ENCODE data around the gene PSMD4.

The PSMD4 gene

GRCh38 chr1:151222130-151222529 is 32.4 kb upstream of the PSMD4 start:
- in situ Hi-C loops (cut with HindIII; ENCODE audit: low sequenced_read_pairs), result no loop called here
- no peak for DNase-seq (ENCODE audit: low read depth)

GRCh38 chr1:151235235-151235634 is 19.3 kb upstream of the PSMD4 start:
- in situ Hi-C loops (cut with HindIII; ENCODE audit: low sequenced_read_pairs), result no loop called here
- H3K4me3 ChIP-seq (ENCODE audit: low read depth, low read length), result no peak overlapping the region
- DNase-seq (ENCODE audit: low read depth), result no peak
- no peak for TF ChIP-seq CTCF (IDR thresholded peaks at IDR 0.05; ENCODE audit: low read depth, low read length, missing control alignments)

More at GRCh38 chr1:151222130-151222529, 32.4 kb upstream of the PSMD4 start:
- no peak overlapping the region for H3K4me3 ChIP-seq (ENCODE audit: low read depth, low read length)
- no peak for TF ChIP-seq CTCF (IDR thresholded peaks at IDR 0.05; ENCODE audit: low read depth, low read length, missing control alignments)

GRCh38 chr1:151237678-151238466 is 16.7 kb upstream of the PSMD4 start:
- TF ChIP-seq CTCF (IDR thresholded peaks at IDR 0.05; ENCODE audit: low read depth, low read length, missing control alignments), result no peak
- no peak overlapping the region for H3K4me3 ChIP-seq (ENCODE audit: low read depth, low read length)
- no peak for DNase-seq (ENCODE audit: low read depth)
- in situ Hi-C loops (cut with HindIII; ENCODE audit: low sequenced_read_pairs), result no loop called here

- DNase-seq (ENCODE audit: low read depth), result peak; percentile 66
- no peak overlapping the region for H3K4me3 ChIP-seq (ENCODE audit: low read depth, low read length)
- TF ChIP-seq CTCF (IDR thresholded peaks at IDR 0.05; ENCODE audit: low read depth, low read length, missing control alignments), result no peak
- in situ Hi-C loops (cut with HindIII; ENCODE audit: low sequenced_read_pairs), result no loop called here
Measured at GRCh38 chr1:151238467-151238739, 16.1 kb upstream of the PSMD4 start.

GRCh38 chr1:151242442-151242841 is 12.1 kb upstream of the PSMD4 start:
- DNase-seq (ENCODE audit: low read depth), result no peak
- no peak overlapping the region for H3K4me3 ChIP-seq (ENCODE audit: low read depth, low read length)
- in situ Hi-C loops (cut with HindIII; ENCODE audit: low sequenced_read_pairs), result no loop called here
- no peak for TF ChIP-seq CTCF (IDR thresholded peaks at IDR 0.05; ENCODE audit: low read depth, low read length, missing control alignments)

GRCh38 chr1:151243683-151244216 is 10.8 kb upstream of the PSMD4 start:
- no peak for DNase-seq (ENCODE audit: low read depth)
- no peak for TF ChIP-seq CTCF (IDR thresholded peaks at IDR 0.05; ENCODE audit: low read depth, low read length, missing control alignments)
- no peak overlapping the region for H3K4me3 ChIP-seq (ENCODE audit: low read depth, low read length)
- in situ Hi-C loops (cut with HindIII; ENCODE audit: low sequenced_read_pairs), result no loop called here

All from astrocyte of the cerebellum (primary cell).